ENCODE measurements around the gene SMPDL3A.

The SMPDL3A gene

GRCh38 chr6:122778302-122778701, 10.8 kb upstream of the SMPDL3A start:
- no peak for DNase-seq (ENCODE audit: low spot score)

- DNase-seq (ENCODE audit: low spot score) = peak; percentile 81
Measured at GRCh38 chr6:122778985-122779661, 9.9 kb upstream of the SMPDL3A start.

GRCh38 chr6:122779667-122780066, 9.4 kb upstream of the SMPDL3A start, which contains the start of gene FABP7:
TSS of gene FABP7 (plus strand) at chr6:122779716. CDS start at chr6:122779795, 79 bp downstream.
- DNase-seq (ENCODE audit: low spot score) = no peak

- no peak for DNase-seq (ENCODE audit: low spot score)
Measured at GRCh38 chr6:122780114-122780513, 8.9 kb upstream of the SMPDL3A start.

- DNase-seq (ENCODE audit: low spot score) = no peak
Measured at GRCh38 chr6:122781716-122782115, 7.3 kb upstream of the SMPDL3A start.

- no peak for DNase-seq (ENCODE audit: low spot score)
Measured at GRCh38 chr6:122783401-122783800, 5.7 kb upstream of the SMPDL3A start.

- no peak for DNase-seq (ENCODE audit: low spot score)
Measured at GRCh38 chr6:122785891-122786290, 3.2 kb upstream of the SMPDL3A start.

- no peak for DNase-seq (ENCODE audit: low spot score)
Measured at GRCh38 chr6:122787721-122788120, 1.3 kb upstream of the SMPDL3A start.

- DNase-seq (ENCODE audit: low spot score) = no peak
Measured at GRCh38 chr6:122788208-122788607, 850 bp upstream of the SMPDL3A start.

GRCh38 chr6:122788663-122789181, 336 bp upstream of the SMPDL3A start:
- DNase-seq (ENCODE audit: low spot score) = no peak

GRCh38 chr6:122790028-122790422, 967 bp downstream of the SMPDL3A start:
- DNase-seq (ENCODE audit: low spot score) = no peak

GRCh38 chr6:122790423-122791309, 1.6 kb downstream of the SMPDL3A start:
- DNase-seq (ENCODE audit: low spot score) = no peak

GRCh38 chr6:122791310-122791679, 2.2 kb downstream of the SMPDL3A start:
- DNase-seq (ENCODE audit: low spot score) = no peak

GRCh38 chr6:122792766-122793165, 3.7 kb downstream of the SMPDL3A start:
- no peak for DNase-seq (ENCODE audit: low spot score)

GRCh38 chr6:122797537-122797936, 8.5 kb downstream of the SMPDL3A start:
- no peak for DNase-seq (ENCODE audit: low spot score)

GRCh38 chr6:122798099-122798641, 9.1 kb downstream of the SMPDL3A start:
- no peak for DNase-seq (ENCODE audit: low spot score)

- no peak for DNase-seq (ENCODE audit: low spot score)
Measured at GRCh38 chr6:122799140-122799745, 10.2 kb downstream of the SMPDL3A start.

GRCh38 chr6:122799916-122800686, 11.0 kb downstream of the SMPDL3A start:
- DNase-seq (ENCODE audit: low spot score) = no peak

GRCh38 chr6:122800906-122801305, 11.8 kb downstream of the SMPDL3A start:
- no peak for DNase-seq (ENCODE audit: low spot score)

GRCh38 chr6:122801397-122801796, 12.3 kb downstream of the SMPDL3A start:
- no peak for DNase-seq (ENCODE audit: low spot score)

GRCh38 chr6:122803171-122803661, 14.2 kb downstream of the SMPDL3A start:
- DNase-seq (ENCODE audit: low spot score) = no peak

Measured in COLO829 (cell line).